Left colon (tissue), 2 donors: Measurements from ENCODE around the gene TPST2. TPM values are rescaled to one million over a fixed set of nuclear protein-coding genes. Genes with fewer than 3 reads are reported as not detected.

Experiments
- ATAC-seq: fragments of 200-7000 bp; cut with Tn5 transposase; one replicate; pipeline ENCODE4 v1.9.1; 2020; ENCODE audit warnings: mild to moderate bottlenecking, moderate library complexity
- DNase-seq, 2 donors: peaks; one replicate each; pipeline ENCODE4 v3.0.0-alpha.2; 2020
- intact Hi-C, 2 donors: fragments of 100-400 bp; cut with DNase I in 1 of 2; cut with micrococcal nuclease in 1 of 2; formaldehyde crosslinking; loops; one replicate each; pipeline versions ENCODE4 v1.11.2 to v1.14.0; 2022; cut with DNase I, micrococcal nuclease
- long read RNA-seq: library from polyadenylated mRNA; unstranded; transcript quantifications from one replicate; pipeline ENCODE4 v2.0.0, GENCODE V29; 2021
- total RNA-seq, 2 donors: library from RNA; stranded (reverse); fragmentation: NEBNext Ultra II Directional; extraction: Animal tissue kit (Norgen Biotek cat#: 25700); gene quantifications; one replicate each; pipeline ENCODE4 v1.2.1, GENCODE V29; 2021
- donor health status: DM: no; HTN: no; CAD: no.
- donor health status: DM: yes; HTN: yes; CAD: no.

Gene TPST2
- 10 to 100 TPM; 15.5 to 15.7 TPM for total RNA-seq
- long read RNA-seq, full-length matches to known transcripts, result 33 of 44 reads
- long read RNA-seq, partial matches to known transcripts, result 6 of 44 reads
- long read RNA-seq, other reads (novel, unspliced or antisense), result 5 of 44 reads

DNA sequence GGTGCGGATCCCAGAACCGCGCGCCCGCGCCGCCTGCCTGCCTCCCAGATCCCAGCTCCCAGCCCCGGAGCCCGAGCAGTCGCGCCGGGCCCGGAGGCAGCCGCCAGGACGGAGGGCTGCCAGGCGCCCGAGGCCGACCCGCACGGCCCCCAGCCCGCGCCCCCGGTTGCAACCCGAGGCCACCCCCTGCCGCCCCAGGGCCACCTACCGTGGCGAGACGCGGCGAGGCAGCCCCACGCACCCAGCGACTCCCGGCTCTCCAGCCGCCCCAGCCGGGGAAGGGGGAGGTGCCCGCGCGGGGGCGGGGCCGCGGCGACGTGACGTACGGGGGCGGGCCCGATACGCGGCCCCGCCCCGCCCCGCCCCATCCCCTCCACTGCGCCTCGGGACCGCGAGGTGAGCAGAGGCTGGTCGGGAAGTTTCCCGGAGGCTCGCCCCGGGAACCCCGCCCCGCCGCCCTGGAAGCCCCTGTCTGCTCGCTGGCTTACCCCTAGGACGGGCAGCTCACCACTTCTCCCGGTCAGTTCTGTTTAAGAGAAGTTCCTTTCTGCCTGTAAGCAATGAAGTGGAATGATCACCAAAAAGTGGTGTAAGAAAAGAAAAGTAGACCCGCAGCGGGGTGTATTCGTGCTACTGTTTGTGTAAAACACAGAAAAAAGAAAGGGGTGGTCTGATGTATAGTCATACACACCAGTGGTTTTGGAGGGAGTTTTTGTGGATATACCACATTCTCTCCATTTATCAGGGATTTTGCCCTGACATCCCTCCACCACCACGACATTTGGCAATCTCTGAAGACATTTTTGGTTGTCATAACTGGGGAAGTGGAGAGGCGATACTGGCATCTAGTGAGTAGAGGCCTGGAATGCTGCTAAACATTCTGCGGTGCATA is at the start of gene TPST2:
TPST2 (minus strand) TSS at position 288 of the 892 bp plus-strand sequence. CDS start 48,502 bp downstream, outside the sequence.
- DNase-seq, result peak; percentile 64 to 82
- peak; percentile 93 for ATAC-seq
- intact Hi-C loops, result no loop called here

DNA sequence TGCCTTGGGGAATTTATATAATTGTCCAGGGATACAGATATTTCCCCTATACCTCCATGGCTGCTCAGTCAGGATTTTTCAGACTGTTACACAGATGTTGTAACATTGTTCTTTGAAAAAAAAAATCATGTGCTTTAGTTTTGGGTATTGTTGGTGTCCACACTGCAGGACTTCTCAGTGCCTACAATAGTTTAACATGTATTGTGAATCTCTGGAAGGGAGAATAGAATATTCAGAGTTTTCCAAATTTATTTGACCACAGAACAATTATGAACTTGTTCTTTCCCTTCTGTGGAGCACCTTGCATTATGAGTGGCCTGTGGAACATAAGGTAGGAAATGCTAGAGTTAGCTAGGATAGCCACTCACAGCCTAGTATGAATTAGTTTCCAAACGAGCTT is 46.4 kb upstream of the TPST2 start:
- DNase-seq (no peak), ATAC-seq (no peak)
- intact Hi-C loops, result no loop called here

GRCh38 chr22:26635117-26635516 is 45.2 kb upstream of the TPST2 start:
- intact Hi-C loops, result no loop called here
- DNase-seq (no peak), ATAC-seq (no peak)

- intact Hi-C loops, result no loop called here
- ATAC-seq, result no peak
These were observed 44.3 kb upstream of the TPST2 start for GRCh38 chr22:26634189-26634588.

DNA sequence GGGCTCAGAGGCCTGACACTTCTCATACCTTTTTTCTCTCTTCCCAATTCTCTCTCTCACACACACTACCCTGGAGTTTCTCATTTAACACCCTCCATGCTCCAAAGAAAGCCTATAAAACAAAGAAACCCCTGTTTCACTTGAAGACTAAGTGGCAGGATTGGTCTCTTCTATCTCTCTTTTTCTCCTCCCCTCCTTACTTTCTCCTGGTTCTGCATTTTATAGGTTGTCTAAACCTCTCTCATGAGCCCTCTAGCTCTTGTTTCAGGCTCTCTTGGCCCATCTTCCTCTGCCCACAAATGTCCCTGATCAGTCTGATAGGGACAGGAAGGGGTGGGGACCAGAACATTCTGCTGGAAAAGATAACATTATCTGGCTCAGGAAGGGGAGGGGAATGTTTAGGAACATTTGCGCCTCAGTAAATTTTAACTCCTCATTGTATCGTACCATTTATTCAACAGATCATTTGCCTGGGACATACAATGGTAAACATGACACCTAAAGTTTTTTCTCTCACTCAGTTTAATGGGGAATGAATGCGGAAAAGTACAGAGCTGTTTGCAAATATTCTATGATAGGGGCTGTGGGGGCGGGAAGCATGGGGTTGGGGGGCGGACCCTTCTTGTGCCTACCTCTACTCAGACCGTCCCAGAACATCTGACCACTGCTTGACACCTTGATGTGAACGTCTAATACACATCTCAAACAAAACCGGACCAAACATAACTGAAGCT is 42.7 kb upstream of the TPST2 start:
- no peak for DNase-seq
- intact Hi-C loops, result no loop called here
- ATAC-seq, result no peak

More at GRCh38 chr22:26634189-26634588, 44.3 kb upstream of the TPST2 start:
- no peak for DNase-seq

DNA sequence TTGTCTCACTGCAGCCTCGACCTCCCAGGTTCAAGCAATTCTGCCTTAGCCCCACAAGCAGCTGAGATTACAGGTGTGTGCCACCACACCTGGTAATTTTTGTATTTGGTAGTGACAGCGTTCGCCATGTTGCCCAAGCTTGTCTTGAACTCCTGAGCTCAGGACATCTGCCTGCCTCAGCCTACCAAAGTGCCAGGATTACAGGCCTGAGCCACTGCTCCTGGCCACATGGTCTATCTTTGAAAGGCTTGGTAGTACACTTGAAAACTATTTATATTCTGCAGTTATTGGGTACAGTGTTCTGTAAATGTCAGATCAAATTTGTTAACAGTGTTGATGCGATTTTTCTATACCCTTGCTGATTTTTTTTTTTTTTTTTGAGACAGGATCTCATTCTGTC is 41.4 kb upstream of the TPST2 start:
- no peak for ATAC-seq
- DNase-seq, result no peak
- intact Hi-C loops, result no loop called here

GRCh38 chr22:26629988-26630761 is 40.2 kb upstream of the TPST2 start:
- no peak for DNase-seq
- ATAC-seq, result no peak
- intact Hi-C loops, result no loop called here

DNA sequence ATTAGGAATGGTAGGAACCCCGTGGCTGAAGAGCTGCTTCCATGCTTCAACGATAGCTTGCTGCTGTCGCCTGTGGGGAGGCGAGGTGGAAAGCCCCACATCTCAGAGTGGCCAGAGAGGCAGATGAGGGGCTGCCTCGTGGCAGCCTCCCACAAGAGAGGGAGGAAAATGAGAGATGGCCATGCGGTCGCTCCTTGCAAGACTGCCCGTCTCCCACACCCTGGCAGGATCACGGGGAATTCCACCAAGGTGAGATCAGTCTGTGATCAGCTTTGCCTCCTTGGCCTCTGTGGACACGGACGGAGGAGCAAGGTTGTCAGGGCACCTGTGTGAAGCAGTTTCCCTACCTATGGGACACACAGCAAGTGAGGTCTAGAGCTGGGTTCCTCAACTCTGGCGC is 34.9 kb upstream of the TPST2 start:
- DNase-seq (no peak), ATAC-seq (no peak)
- intact Hi-C loops, result no loop called here

DNA sequence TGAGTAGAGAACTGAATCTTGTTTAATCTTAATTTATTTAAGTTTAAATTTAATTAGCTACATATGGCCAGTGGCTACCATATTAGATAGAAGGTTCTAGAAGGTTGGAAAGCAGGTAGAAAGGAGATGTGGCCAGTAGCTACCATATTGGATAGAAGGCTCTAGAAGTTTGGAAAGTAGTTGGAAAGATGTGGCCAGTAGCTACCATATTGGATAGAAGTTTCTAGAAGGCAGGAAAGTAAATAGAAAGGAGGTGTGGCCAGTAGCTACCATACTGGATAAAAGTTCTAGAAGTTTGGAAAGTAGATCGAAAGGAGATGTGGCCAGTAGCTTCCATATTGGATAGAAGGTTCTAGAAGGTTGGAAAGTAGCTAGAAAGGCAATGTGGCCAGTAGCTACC is 34.1 kb upstream of the TPST2 start:
- intact Hi-C loops, result no loop called here
- ATAC-seq, result no peak
- DNase-seq, result no peak

GRCh38 chr22:26621663-26622062 is 31.7 kb upstream of the TPST2 start, which contains the start of gene CRYBA4:
Gene CRYBA4, plus strand, starts transcription at chr22:26621963. Its CDS starts 634 bp downstream, at chr22:26622597.
- no peak for ATAC-seq
- DNase-seq, result no peak
- intact Hi-C loops, result no loop called here

DNA sequence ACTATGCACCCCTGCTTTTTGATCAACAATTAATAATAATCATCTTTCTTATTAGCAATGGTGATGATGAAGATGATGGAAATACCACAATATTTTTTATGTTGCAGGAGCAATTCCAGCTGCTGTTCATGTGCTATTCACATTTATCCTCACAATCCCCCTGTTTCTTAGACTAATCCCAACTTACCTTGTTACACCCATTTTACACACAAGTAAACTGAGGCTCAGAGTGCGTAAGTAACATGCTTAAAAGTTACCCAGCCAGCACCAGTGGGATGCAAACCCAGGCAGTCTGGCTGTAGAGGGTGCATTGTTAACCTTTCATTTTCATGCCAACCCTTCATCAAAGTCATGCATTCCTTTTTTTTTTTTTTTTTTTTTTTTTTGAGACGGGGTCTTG is 30.3 kb upstream of the TPST2 start:
- intact Hi-C loops, result no loop called here
- DNase-seq (no peak), ATAC-seq (no peak)

DNA sequence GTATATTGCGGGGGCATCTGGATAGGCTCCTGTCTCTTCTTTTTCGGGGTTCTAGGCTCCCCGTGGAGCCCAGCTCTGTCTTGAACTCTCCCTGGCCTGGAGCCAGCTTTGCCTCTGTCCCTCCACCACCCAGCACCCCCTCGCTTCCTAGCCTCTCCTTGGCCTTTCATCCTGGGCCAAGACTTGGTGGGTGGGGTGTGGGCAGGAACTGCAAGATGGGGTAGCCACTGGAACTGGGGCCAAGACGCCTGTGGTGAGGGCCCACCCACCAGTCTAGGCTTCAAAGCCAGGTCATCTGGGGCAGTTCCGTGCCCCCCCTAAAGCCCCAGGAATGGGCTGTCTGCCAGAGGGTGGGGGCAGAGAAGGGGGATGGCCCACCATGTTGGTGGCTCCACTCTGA is 29.6 kb upstream of the TPST2 start:
- ATAC-seq, result no peak
- DNase-seq, result no peak
- intact Hi-C loops, result no loop called here

GRCh38 chr22:26618455-26618854 is 28.5 kb upstream of the TPST2 start:
- intact Hi-C loops, result no loop called here
- ATAC-seq, result no peak
- no peak for DNase-seq

GRCh38 chr22:26617271-26618199 is 27.6 kb upstream of the TPST2 start, which contains the start of gene CRYBB1:
Gene CRYBB1, minus strand, starts transcription at chr22:26618027. Its CDS starts 1,708 bp downstream, at chr22:26616319.
- peak; percentile 24 for ATAC-seq
- intact Hi-C loops, result no loop called here
- DNase-seq, result peak in 1 of 2 donors; percentile 40

GRCh38 chr22:26616650-26617049 is 26.7 kb upstream of the TPST2 start:
- intact Hi-C loops, result no loop called here
- DNase-seq (no peak), ATAC-seq (no peak)

GRCh38 chr22:26615830-26616435 is 26.0 kb upstream of the TPST2 start:
- intact Hi-C loops, result no loop called here
- DNase-seq, result no peak
- no peak for ATAC-seq

DNA sequence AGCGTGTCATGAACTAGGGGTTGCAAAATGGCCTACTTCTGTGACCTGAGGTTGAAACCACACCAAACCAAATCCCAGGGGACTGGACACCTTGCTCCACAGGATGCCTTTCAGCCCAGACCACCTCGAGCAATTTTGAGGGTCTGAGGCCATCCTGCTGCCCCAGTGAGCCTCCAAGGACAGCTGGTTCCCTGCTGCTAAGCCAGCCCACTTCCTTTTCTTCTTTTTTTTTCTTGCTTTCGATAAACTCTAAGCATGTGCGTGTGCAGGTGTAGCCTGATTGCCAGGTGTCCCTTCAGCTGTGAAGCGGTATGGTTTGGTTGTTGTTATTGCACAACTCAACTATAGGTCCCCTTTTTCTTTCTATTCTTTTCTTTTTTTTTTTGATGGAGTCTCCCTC is 25.2 kb upstream of the TPST2 start:
- ATAC-seq (no peak), DNase-seq (peak in 1 of 2 donors; percentile 36)
- intact Hi-C loops, result no loop called here

DNA sequence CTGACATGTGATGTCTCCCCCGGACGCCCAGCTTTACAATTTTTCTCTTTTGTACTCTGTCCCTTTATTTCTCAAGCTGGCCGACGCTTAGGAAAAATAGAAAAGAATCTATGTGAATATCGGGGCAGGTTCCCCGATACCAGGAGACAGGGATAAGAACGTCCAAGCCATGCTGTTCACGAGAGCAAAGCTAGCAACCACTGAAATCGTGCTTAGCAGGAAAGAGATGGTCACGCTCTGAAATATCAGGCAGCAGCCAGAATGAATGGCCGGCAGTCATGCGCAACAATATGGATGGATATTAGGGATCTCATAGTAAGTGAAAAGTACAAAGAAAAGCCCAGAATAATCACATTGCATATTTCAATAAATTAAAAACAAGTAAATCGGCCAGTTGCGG is 24.4 kb upstream of the TPST2 start:
- intact Hi-C loops, result no loop called here
- no peak for ATAC-seq

More for the DNA sequence above, 24.4 kb upstream of the TPST2 start:
- DNase-seq, result no peak
